Transverse colon (tissue), 4 donors: ENCODE data around the gene TNC.

Source experiments
- EP300 ChIP-seq: sonication (generic); formaldehyde crosslinking; IDR thresholded peaks from one replicate; pipeline ENCODE4 v1.6.1; 2017; ENCODE audit warnings: antibody characterized with exemption, low read depth
- POLR2A ChIP-seq: fragments of 450-650 bp; IDR thresholded peaks from one replicate; pipeline ENCODE4 v1.6.1; 2016; ENCODE audit warnings: antibody characterized with exemption, mild to moderate bottlenecking, moderate library complexity
- POLR2AphosphoS5 ChIP-seq, 3 donors: sonication (generic); formaldehyde crosslinking; IDR thresholded peaks; one replicate each; pipeline ENCODE4 v1.6.1; 2016; ENCODE audit warnings: antibody characterized with exemption in 3 of 3
- TF ChIP-seq, protein P1 (sequence below), 5 experiments: fragments of 200-600 bp in 3 of 5; fragments of 450-650 bp in 2 of 5; sonication (generic) in 3 of 5; IDR thresholded peaks; 1 replicate in 2 of 5; 2 replicates in 3 of 5; pipeline ENCODE4 v1.5.1; 2016 to 2017; ENCODE audit warnings: antibody characterized with exemption in 5 of 5, inconsistent platforms in 3 of 5, mild to moderate bottlenecking in 2 of 5, moderate library complexity in 1 of 5

DNA sequence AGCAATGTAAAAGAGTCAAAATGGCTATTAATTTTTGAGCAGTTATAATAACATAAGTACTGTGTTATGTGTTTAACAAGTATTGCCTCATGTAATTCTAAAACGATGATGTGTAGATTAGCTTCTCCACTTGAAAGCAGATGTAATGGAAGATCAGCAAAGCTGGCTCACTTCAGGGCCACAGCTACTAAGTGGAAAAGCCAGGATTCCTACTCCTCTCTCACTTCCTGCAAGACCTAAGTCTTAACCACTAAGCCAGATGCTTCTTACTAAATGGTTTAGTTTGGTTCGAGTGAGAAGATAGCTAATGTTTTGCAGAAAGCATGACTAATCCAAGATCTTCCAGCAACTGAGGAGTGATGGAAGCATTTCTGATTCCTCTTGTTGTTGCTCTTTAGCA, 15.7 kb upstream of the TNC start:
- TF ChIP-seq, protein P1, sequence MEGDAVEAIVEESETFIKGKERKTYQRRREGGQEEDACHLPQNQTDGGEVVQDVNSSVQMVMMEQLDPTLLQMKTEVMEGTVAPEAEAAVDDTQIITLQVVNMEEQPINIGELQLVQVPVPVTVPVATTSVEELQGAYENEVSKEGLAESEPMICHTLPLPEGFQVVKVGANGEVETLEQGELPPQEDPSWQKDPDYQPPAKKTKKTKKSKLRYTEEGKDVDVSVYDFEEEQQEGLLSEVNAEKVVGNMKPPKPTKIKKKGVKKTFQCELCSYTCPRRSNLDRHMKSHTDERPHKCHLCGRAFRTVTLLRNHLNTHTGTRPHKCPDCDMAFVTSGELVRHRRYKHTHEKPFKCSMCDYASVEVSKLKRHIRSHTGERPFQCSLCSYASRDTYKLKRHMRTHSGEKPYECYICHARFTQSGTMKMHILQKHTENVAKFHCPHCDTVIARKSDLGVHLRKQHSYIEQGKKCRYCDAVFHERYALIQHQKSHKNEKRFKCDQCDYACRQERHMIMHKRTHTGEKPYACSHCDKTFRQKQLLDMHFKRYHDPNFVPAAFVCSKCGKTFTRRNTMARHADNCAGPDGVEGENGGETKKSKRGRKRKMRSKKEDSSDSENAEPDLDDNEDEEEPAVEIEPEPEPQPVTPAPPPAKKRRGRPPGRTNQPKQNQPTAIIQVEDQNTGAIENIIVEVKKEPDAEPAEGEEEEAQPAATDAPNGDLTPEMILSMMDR (IDR thresholded peaks at IDR 0.05) = no peak
- TF ChIP-seq POLR2A (no peak), EP300 (no peak), POLR2AphosphoS5 (IDR thresholded peaks at IDR 0.05) (no peak)
